Stimulated activated CD4-positive, alpha-beta T cell treated with anti-CD3 and anti-CD28 coated beads, Interleukin-15, amount 100 ng/mL, for 1 hour (primary cell): ENCODE results near the gene GRIN2B.

Experiments
- DNase-seq, 2 donors: peaks; one replicate each; pipeline ENCODE4 v3.0.0-alpha.2; 2020; ENCODE audit warnings: low read depth in 1 of 2, low spot score in 1 of 2

GRIN2B gene

DNA sequence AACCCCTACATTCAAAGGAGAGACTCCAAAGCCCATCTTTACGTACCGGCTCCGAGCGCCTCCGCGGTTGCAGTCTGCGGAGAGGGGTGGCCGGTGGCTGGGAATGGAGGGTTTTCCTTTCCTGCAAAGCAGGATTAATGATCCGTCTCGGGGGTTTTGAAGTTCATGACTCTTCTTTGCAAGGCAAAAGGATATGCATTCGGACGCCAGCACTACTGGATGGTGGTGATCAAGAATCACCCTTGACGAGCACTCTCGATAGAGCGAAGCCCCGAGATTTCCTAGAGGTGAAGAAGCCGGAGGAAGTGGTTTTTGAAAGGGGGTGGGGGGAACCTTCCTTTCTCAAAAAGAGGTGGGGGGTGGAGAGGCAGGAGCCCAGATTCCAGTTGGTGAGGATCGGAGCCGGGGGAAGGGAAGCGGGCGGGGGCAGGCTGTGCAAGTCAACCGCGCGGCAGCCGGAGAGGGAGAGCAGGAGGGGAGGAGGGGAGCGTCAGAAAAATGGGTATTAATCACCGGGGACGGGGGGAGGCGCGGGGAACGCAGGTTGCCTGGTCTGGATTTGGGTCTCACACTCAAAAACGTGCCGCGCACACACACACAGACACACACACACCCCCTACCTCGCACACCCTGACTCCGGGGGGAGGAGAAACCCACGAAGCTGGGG lies at the start of gene GRIN2B:
TSS of gene GRIN2B (minus strand) at position 307 of the 667 bp plus-strand sequence. CDS start 115,394 bp downstream, outside the sequence.
- no peak for DNase-seq

DNA sequence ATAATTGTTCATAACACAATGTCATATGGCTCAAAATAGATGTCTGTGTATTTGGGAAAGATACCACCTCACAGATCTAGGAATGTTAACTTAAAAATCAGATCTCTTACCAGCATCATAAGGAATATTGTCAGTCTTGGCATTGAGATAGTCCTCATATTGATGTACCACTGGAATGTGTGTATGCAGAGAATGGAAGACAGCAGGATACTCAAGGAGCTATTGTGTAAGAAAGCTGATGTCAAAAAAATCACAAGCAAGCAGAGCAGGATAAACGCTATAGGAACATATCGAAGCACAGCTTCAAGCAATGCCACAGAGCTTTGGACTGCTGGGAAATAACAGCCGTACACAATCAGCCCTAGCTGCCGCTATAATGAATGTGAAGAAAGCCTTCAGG lies 45.1 kb upstream of the GRIN2B start:
- no peak for DNase-seq

- DNase-seq: no peak
Observed at GRCh38 chr12:14024591-14024990, 43.2 kb upstream of the GRIN2B start.

DNA sequence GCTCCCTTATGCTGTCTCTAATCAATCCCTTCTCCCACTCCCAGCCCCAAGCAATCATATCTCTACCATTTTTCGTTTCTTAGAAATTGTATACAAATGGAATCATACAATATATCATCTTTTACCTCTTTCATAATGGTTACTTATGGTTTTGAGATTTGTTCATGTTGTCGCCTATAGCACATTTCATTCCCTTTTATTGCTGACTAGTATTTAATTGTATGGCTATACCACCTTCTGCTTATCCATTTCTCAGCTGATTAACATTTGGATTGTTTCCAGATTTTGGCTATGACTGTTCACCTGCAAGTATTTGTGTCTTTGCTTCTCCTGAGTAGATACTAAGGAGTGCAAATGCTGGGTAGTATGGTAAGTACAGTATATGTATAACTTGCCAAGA lies 36.7 kb upstream of the GRIN2B start:
- no peak for DNase-seq

DNA sequence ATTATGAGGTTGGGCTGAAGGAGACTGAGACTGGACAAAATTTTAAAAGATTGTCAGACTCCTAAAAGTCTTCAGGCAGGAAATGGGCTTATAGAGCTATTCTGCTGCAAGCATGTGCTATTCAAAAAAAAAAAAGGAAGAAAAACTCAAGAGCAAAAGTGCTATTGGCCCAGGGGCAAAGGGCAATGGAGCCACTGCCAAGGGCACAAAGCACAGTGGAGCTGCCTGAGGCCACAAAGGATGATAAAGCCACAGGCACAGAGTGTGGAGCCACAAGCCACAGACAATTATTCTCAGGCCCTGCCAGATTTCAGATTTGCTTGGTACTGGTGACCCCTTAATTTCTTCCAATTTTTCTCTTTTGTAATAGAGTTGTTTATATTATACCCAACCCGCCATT lies 29.6 kb upstream of the GRIN2B start:
- no peak for DNase-seq

GRCh38 chr12:14007639-14008038 lies 26.2 kb upstream of the GRIN2B start:
- no peak for DNase-seq

- no peak for DNase-seq
Observed at GRCh38 chr12:13992585-13992984, 11.2 kb upstream of the GRIN2B start.

DNA sequence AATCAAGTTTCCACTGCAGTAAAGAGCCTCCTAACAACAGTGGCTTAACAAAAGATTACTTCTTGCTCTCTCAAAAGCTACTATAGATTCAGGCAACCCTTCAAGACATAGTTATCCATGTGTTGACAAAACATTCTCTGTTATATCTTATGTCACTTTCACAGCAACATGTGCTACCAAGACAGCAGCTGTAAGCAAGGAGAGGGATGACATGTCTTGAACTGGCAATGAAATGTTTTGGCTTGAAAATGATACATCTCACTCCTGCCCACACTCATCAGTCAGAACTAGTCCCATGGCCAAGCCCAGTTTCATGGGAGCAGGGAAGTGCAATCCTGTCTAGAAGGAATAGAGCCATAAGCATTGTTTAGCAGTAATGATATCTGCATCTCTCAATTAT lies 10.7 kb upstream of the GRIN2B start:
- DNase-seq: no peak

- DNase-seq: no peak
Observed at GRCh38 chr12:13986031-13986430, 4.6 kb upstream of the GRIN2B start.

GRCh38 chr12:13981990-13982389 lies 588 bp upstream of the GRIN2B start:
- DNase-seq: no peak

- DNase-seq: no peak
Observed at GRCh38 chr12:13980538-13981295, 685 bp downstream of the GRIN2B start.

DNA sequence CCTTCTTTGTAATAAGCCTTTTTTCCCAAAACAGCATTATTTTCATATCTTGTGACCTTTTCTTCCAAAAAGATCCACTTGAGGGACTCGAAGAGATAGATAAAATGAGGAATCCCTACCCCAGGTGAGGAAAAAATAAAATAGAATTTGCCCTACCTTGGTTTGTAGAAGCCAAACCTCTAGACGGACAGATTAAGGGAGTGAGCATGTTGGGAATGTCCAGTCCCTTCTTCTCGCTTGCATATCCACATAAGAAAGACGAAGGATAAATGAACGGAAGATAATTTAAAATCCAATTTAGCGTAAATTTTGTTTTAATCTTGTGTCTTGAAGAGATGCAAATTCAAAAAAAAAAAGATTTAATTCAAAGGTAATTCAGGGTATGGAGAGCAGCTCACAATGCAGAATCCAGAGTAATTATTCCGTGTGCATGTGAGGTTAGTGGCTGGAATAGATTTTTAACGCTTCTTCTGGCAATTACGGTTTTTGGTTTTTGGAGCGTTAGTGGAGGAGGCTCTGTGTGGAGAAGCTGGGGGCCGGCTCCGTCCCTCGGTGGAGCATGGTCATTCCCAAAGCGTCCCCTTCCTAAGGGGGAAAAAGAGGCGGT lies 1.5 kb downstream of the GRIN2B start:
- no peak for DNase-seq

DNA sequence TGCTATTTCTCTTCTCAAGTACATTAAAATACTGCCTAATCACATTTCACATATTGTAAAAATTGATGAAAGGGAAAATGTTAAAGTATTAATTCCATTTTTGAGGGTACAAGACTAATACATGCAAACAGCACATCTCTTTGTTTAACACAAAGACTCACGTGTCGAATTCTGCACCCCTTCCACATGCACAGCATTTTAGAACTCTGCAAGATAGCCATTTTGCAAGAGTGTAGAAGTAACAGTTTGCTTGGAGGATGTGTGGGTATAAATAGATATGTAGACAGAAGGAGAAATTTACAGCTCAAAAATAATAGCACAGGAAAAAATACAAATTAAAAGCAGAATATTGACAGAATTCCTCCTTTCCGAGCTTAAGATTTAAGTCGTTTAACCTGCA lies 2.5 kb downstream of the GRIN2B start:
- DNase-seq: no peak

- DNase-seq: no peak
Observed at GRCh38 chr12:13976880-13977279, 4.5 kb downstream of the GRIN2B start.

DNA sequence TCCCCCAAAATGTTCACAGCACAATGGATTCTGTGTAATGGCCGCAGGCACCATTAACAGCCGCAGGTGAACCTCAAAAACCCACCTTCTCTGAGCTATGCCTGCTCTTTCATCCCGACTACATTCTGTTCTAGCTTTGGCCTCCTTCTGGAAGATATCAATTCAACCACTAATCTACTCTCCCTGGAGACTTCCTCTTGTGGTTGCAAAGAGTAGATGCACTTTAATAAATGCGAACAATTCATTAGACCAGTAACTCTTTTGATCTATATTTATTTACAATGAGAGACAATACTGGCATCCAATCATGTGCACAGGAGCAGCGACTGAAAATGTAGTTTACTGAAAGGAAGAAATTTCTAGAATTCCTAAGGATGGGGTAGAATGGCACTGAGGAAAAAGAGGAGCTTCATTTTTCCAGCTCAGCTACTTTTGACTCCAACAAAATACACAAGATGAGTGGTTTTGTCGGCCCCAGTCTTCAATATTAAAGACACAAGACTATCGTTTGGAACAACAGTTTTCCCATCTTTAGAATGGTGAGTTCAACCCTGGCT lies 5.3 kb downstream of the GRIN2B start:
- no peak for DNase-seq

GRCh38 chr12:13973996-13974395 lies 7.4 kb downstream of the GRIN2B start:
- DNase-seq: no peak

DNA sequence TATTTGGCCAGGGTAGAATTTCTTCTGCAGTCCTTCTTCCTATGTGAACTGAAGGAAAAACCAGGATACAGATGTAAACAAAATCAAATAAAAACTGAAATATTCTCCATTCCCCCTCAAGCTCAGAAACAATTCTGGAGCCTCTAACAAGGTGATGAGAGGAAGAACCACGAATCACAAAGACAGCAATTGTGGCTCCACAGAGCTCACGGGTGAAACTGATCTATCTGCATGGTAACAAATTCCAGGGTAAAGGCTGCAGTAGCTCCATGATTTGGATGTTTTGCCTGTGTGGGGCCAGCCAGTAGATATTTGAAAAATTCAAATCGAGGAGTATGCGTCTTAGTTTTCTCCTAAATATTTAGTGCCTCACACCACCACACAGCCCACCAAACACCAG lies 10.6 kb downstream of the GRIN2B start:
- no peak for DNase-seq

- no peak for DNase-seq
Observed at GRCh38 chr12:13968281-13968680, 13.1 kb downstream of the GRIN2B start.

GRCh38 chr12:13964666-13965065 lies 16.7 kb downstream of the GRIN2B start:
- DNase-seq: no peak

- no peak for DNase-seq
Observed at GRCh38 chr12:13962699-13963098, 18.7 kb downstream of the GRIN2B start.

DNA sequence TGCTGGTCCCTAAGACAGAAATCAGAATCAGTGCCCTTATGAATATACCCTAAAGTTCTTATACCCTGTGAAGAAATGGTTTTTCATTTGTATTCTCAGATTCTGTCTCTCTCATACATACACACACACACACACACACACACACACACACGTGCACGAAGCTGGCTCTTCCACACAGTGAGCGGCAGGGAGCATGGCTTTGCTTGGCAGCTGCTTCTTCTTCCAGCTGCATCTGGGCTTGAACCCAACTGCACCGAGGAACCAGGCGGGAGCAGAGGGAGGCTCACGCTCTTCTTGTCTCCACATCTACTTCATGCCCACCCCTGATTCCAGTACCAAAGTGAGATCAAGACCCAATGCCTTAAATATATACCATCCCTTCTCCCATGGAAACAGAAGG lies 19.4 kb downstream of the GRIN2B start:
- no peak for DNase-seq

GRCh38 chr12:13959131-13959723 lies 22.2 kb downstream of the GRIN2B start:
- no peak for DNase-seq
